HG02870 (cell line): Measurements from ENCODE around the gene DGKQ.
"Not testable (repeated sequence)": the region's sequence is repeated elsewhere in the genome, so short reads cannot be mapped to it uniquely, and the experiment has no call there.

Experiments
- ATAC-seq: cut with Tn5 transposase; IDR thresholded peaks from one replicate; pipeline ENCODE4 v1.9.1; 2021; ENCODE audit warnings: mild to moderate bottlenecking, moderate library complexity; ENCODE audit not compliant: unreplicated experiment

DGKQ gene

GRCh38 chr4:929096-929765 lies 44.1 kb downstream of the DGKQ start:
- ATAC-seq: no peak

- ATAC-seq: not testable (repeated sequence)
These were observed 45.8 kb downstream of the DGKQ start for GRCh38 chr4:927566-927965.

GRCh38 chr4:926538-926937 lies 46.8 kb downstream of the DGKQ start:
- no peak for ATAC-seq

GRCh38 chr4:925771-926500 lies 47.4 kb downstream of the DGKQ start:
- no peak for ATAC-seq

- ATAC-seq: no peak
These were observed 48.2 kb downstream of the DGKQ start for GRCh38 chr4:925171-925570.

GRCh38 chr4:924107-925096 lies 49.0 kb downstream of the DGKQ start:
- ATAC-seq: peak; percentile 40

GRCh38 chr4:921830-922331 lies 51.5 kb downstream of the DGKQ start:
- ATAC-seq: peak; percentile 71

- not testable (repeated sequence) for ATAC-seq
These were observed 54.2 kb downstream of the DGKQ start for GRCh38 chr4:919004-919680.

- not testable (repeated sequence) for ATAC-seq
These were observed 54.8 kb downstream of the DGKQ start for GRCh38 chr4:918591-918990.

- ATAC-seq: no peak
These were observed 55.4 kb downstream of the DGKQ start for GRCh38 chr4:917992-918391.

- ATAC-seq: no peak
These were observed 55.9 kb downstream of the DGKQ start for GRCh38 chr4:917466-917865.

- no peak for ATAC-seq
These were observed 57.8 kb downstream of the DGKQ start for GRCh38 chr4:915595-915994.

GRCh38 chr4:915041-915474 lies 58.3 kb downstream of the DGKQ start:
- ATAC-seq: no peak

GRCh38 chr4:914531-914930 lies 58.8 kb downstream of the DGKQ start:
- ATAC-seq: no peak

- no peak for ATAC-seq
These were observed 60.1 kb downstream of the DGKQ start for GRCh38 chr4:913280-913618.

- ATAC-seq: no peak
These were observed 60.7 kb downstream of the DGKQ start for GRCh38 chr4:912548-913279.

GRCh38 chr4:911871-912490 lies 61.4 kb downstream of the DGKQ start:
- ATAC-seq: no peak

- no peak for ATAC-seq
These were observed 62.1 kb downstream of the DGKQ start for GRCh38 chr4:911221-911751.

- ATAC-seq: no peak
These were observed 62.8 kb downstream of the DGKQ start for GRCh38 chr4:910366-911091.
